VCaP (cell line): ENCODE measurements around the gene AQP7.

Source experiments
- H3K27ac ChIP-seq: fragments of 450-650 bp; 2 replicates; pipeline ENCODE4 v1.5.1; 2017
- TF ChIP-seq, protein P1 (sequence below): fragments of 450-650 bp; conservative IDR thresholded peaks from 2 replicates; pipeline ENCODE4 v1.5.1; 2017; ENCODE audit warnings: mild to moderate bottlenecking, moderate library complexity

AQP7 gene

DNA sequence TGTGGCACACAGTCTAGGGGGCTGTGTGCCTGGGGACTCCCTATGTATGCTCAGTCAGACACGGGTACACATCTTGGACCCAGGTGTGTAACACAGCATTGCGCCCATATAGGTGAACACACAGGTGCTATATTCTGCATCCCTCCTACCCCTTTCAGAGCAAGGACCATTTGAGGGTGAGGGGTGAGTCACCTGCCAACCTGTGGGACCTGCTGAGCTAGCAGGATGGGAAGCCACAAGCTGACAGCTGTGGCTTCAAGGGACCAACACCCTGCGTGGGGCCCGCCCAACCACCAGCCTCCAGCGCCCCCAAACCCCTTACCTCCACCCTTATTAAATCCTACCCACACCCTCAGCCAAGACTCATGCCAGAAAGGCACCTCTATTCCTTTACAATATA is 14.6 kb upstream of the AQP7 start:
- peak overlapping the region; percentile 80; the same call in 1 of the 2 replicates for H3K27ac ChIP-seq
- TF ChIP-seq, protein P1, sequence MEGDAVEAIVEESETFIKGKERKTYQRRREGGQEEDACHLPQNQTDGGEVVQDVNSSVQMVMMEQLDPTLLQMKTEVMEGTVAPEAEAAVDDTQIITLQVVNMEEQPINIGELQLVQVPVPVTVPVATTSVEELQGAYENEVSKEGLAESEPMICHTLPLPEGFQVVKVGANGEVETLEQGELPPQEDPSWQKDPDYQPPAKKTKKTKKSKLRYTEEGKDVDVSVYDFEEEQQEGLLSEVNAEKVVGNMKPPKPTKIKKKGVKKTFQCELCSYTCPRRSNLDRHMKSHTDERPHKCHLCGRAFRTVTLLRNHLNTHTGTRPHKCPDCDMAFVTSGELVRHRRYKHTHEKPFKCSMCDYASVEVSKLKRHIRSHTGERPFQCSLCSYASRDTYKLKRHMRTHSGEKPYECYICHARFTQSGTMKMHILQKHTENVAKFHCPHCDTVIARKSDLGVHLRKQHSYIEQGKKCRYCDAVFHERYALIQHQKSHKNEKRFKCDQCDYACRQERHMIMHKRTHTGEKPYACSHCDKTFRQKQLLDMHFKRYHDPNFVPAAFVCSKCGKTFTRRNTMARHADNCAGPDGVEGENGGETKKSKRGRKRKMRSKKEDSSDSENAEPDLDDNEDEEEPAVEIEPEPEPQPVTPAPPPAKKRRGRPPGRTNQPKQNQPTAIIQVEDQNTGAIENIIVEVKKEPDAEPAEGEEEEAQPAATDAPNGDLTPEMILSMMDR = no peak

DNA sequence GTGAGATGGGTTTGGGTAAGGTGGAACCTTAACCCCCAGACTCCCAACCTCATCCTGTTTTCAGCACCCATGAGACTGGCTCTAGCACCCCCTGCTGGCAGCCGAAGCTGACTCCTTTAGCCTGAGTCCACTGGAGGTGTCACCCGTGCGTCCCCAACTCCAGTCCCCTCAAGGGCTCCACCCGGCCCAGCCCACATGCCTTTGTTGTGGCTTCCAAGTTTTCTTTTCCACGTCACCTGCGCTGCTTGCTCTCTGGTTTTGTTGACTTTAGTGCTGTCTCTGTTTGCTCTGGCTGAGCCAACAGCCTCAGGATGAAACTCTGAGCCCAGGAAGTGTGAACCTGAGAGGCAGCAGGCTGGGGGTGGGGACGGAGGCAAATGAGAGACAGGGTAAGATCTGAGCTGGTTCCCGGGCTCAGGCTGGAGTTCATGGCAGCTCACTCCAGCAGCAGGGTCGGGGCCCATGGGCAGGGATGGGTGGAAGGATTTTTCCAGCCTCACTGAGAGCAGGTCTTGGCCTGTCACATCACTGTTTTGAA is 13.2 kb upstream of the AQP7 start:
- H3K27ac ChIP-seq = peak overlapping the region; percentile 80
- TF ChIP-seq, protein P1 = peak; percentile 69

DNA sequence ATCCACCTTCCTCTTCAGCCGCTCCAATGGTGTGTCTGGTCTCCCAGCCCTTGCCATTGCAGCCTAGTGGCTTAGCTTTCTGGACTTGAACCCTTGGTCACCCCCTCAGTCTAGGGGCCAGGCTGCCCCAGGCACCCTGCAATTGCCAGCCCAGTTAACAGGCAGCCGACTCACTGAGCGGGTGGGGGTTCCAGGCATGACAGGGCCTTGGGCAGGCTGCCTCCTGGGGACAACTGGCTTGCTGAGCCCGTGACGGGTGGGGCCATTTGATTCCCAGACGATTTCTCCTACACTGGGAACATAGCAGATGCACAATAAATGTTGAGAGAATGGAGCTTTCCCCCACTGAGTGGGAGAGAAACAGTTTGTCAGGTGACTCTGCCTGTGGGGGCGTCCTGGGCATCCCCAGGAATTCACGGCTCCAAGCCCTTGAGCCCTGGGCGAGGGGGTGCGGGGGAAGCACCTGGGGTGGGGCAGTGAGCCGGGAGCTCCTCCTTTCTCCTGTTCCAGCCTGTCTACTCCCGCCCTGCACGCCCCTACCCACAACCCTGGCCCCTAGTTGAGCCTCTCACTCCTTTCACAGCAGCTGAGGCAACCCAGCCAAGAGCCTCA is 12.6 kb upstream of the AQP7 start:
- peak overlapping the region; percentile 80 for H3K27ac ChIP-seq

DNA sequence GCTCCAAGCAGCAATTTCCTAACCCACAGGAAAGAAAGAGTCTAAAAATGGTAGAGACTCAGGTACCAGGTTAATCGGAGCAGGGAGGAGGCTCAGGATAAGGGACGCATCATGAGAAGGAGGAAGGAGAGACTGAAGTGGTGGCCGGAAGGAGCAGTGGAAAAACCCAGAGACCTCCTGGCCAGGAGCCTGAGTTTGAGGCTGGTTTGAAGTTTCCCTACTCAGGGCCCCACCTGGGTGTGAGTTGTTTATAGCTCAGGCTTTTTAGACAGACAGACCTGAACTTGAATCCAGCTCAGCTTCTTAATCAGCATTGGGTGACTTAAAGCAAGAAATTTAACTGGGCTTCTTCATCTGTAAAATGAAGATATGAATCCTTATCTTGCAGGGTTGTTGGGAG is 11.9 kb upstream of the AQP7 start:
- TF ChIP-seq, protein P1 = no peak
- peak overlapping the region; percentile 80; the same call in 1 of the 2 replicates for H3K27ac ChIP-seq

More for the DNA sequence above, 12.6 kb upstream of the AQP7 start:
- TF ChIP-seq, protein P1 = no peak

DNA sequence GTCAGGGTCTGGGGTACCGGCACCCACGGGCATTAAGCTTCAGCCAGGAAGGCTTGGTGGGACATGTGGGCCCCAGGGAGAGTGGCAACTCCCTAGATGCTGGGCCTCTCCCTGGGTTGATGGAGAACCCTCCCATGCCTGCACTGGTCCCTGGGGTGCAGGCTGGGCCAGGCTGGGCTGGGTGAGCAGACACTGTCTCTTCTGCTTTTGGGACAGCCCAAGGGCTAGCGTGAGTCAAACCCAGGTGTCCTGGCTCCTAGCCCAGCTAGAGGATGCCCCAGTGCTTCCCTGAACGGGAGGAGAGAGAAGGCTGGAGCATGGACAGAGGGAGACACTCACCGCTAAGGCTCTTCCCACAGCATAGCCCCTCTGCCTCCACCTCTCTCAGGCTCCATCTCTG is 5.7 kb upstream of the AQP7 start:
- no peak overlapping the region for H3K27ac ChIP-seq
- TF ChIP-seq, protein P1 = no peak

DNA sequence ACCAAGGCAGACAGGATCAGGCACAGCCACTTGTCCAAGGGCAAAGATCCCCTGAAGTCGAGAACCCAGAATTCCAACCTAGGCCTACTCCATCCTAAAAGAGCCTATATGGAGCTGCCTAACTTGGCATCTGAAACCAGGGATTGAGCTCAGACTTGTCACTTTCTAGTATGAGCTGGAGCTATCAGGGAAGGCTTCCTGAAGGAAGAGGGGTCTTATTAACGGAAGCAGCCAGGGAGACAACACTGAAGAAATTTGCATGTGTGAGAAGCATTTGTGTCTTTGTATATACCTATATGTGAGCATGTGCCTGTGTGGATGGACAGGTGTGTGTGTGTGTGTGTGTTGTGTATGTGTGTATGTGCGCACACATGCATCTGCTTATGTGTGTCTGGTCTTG is 4.7 kb upstream of the AQP7 start:
- TF ChIP-seq, protein P1 = no peak
- no peak overlapping the region for H3K27ac ChIP-seq

DNA sequence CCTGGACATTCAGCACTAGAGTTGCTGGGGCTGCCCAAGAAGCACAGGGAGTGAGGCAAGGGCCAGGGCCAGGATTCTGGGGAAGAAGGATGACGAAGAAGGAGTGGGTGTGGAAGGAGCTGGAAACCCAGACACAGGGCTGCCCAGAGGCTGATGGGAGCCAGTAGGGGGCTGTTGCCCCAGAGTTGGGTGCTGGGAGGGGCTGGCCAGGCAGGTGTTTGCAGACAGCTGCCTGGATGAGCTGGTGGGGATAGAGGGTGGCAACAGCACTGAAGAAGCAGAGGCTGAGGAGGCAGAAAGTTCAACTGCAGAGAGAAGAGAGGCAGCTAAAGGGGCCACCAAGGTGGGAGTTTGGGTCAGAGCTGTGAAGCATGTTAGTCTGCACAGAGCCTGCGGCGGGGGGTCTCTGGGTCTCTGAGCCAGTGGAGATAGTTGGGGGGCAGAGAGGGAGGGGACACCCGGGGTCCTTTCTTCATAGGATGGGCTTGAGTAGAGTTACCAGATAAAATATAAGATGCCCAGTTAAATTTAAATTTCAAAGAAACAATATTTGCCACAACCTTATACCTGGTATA is 2.5 kb upstream of the AQP7 start:
- no peak overlapping the region for H3K27ac ChIP-seq
- TF ChIP-seq, protein P1 = no peak
